Ishikawa (cell line): ENCODE measurements around the gene TMEM119.

Experiments
- CEBPB ChIP-seq: IDR thresholded peaks from 2 replicates; pipeline ENCODE4 v1.6.1; 2012
- CREB1 ChIP-seq: IDR thresholded peaks from 2 replicates; pipeline ENCODE4 v1.6.1; 2012; ENCODE audit warnings: low read depth
- EGR1 ChIP-seq: IDR thresholded peaks from 2 replicates; pipeline ENCODE4 v1.6.1; 2012
- EP300 ChIP-seq: IDR thresholded peaks from 2 replicates; pipeline ENCODE4 v1.6.1; 2012; ENCODE audit warnings: borderline replicate concordance
- FOXM1 ChIP-seq: IDR thresholded peaks from 2 replicates; pipeline ENCODE4 v1.6.1; 2012; ENCODE audit warnings: low read depth, borderline replicate concordance
- NFIC ChIP-seq: IDR thresholded peaks from 2 replicates; pipeline ENCODE4 v1.6.1; 2012
- RAD21 ChIP-seq: IDR thresholded peaks from 2 replicates; pipeline ENCODE4 v1.6.1; 2012; ENCODE audit warnings: low read depth
- TAF1 ChIP-seq: IDR thresholded peaks from 2 replicates; pipeline ENCODE4 v1.6.1; 2012; ENCODE audit warnings: low read depth, mild to moderate bottlenecking
- TCF12 ChIP-seq: IDR thresholded peaks from 2 replicates; pipeline ENCODE4 v1.6.1; 2012; ENCODE audit warnings: low read depth
- TEAD4 ChIP-seq: IDR thresholded peaks from 2 replicates; pipeline ENCODE4 v1.6.1; 2012
- YY1 ChIP-seq: IDR thresholded peaks from 2 replicates; pipeline ENCODE4 v1.6.1; 2012; ENCODE audit warnings: low read depth
- ZBTB7A ChIP-seq: IDR thresholded peaks from 2 replicates; pipeline ENCODE4 v1.6.1; 2012; ENCODE audit warnings: low read depth
- TF ChIP-seq, protein P1 (sequence below): IDR thresholded peaks from 2 replicates; pipeline ENCODE4 v1.6.1; 2012; ENCODE audit warnings: low read depth, mild to moderate bottlenecking
- TF ChIP-seq, protein P2 (sequence below): IDR thresholded peaks from 2 replicates; pipeline ENCODE4 v1.6.1; 2012
- TF ChIP-seq, protein P3 (sequence below): IDR thresholded peaks from 2 replicates; pipeline ENCODE4 v1.6.1; 2012

Gene TMEM119

GRCh38 chr12:108602976-108603704 is 5.3 kb upstream of the TMEM119 start:
- no peak for TF ChIP-seq CEBPB
- TF ChIP-seq, protein P1, sequence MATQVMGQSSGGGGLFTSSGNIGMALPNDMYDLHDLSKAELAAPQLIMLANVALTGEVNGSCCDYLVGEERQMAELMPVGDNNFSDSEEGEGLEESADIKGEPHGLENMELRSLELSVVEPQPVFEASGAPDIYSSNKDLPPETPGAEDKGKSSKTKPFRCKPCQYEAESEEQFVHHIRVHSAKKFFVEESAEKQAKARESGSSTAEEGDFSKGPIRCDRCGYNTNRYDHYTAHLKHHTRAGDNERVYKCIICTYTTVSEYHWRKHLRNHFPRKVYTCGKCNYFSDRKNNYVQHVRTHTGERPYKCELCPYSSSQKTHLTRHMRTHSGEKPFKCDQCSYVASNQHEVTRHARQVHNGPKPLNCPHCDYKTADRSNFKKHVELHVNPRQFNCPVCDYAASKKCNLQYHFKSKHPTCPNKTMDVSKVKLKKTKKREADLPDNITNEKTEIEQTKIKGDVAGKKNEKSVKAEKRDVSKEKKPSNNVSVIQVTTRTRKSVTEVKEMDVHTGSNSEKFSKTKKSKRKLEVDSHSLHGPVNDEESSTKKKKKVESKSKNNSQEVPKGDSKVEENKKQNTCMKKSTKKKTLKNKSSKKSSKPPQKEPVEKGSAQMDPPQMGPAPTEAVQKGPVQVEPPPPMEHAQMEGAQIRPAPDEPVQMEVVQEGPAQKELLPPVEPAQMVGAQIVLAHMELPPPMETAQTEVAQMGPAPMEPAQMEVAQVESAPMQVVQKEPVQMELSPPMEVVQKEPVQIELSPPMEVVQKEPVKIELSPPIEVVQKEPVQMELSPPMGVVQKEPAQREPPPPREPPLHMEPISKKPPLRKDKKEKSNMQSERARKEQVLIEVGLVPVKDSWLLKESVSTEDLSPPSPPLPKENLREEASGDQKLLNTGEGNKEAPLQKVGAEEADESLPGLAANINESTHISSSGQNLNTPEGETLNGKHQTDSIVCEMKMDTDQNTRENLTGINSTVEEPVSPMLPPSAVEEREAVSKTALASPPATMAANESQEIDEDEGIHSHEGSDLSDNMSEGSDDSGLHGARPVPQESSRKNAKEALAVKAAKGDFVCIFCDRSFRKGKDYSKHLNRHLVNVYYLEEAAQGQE = no peak
- no peak for TF ChIP-seq FOXM1

DNA sequence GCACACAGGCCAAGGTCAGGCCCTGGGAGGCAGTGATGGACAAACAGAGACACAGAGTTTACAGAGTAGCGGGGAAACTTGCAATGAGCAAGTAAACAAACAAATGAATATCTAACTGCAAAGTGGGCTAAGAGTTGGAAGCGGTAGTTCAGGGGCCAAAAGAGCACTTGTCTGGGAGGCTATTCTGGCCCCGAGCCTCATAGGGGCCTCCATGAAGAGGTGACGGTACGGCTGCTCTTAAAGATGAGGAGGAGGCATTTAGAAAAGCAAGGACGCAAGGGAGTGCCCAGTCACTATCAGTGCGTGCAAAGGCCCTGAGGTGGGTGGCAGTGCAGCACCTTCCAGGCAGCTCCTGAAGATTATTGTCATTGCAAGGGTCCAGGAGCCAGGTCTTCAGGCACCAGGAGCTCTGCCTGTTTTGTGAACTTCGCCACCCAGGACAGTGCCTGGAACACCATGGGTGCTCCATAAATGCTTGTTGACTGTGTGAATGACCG is 4.4 kb upstream of the TMEM119 start:
- TF ChIP-seq ZBTB7A = no peak
- no peak for TF ChIP-seq TAF1
- no peak for TF ChIP-seq NFIC
- no peak for TF ChIP-seq TEAD4
- TF ChIP-seq, protein P2, sequence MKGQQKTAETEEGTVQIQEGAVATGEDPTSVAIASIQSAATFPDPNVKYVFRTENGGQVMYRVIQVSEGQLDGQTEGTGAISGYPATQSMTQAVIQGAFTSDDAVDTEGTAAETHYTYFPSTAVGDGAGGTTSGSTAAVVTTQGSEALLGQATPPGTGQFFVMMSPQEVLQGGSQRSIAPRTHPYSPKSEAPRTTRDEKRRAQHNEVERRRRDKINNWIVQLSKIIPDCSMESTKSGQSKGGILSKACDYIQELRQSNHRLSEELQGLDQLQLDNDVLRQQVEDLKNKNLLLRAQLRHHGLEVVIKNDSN = no peak
- no peak for TF ChIP-seq RAD21
- no peak for TF ChIP-seq EGR1
- TF ChIP-seq, protein P1 = no peak
- TF ChIP-seq EP300 = no peak
- TF ChIP-seq CEBPB = no peak
- TF ChIP-seq, protein P3, sequence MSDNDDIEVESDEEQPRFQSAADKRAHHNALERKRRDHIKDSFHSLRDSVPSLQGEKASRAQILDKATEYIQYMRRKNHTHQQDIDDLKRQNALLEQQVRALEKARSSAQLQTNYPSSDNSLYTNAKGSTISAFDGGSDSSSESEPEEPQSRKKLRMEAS = no peak
- TF ChIP-seq FOXM1 = no peak
- no peak for TF ChIP-seq YY1
- no peak for TF ChIP-seq TCF12
- no peak for TF ChIP-seq CREB1

DNA sequence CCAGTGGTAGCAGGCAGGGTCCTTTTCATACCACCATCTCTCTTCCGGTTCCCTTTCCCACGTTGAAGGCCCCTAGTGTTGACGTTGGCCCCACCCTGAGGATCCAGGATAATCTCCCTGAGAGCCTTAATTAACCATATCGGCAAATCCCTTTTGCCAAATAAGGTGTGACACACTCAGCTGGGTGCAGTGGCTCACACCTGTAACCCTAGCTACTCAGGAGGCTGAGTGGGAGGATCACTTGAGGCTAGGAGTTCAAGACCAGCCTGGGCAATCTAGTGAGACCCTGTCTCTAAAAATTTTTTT is 2.8 kb upstream of the TMEM119 start:
- TF ChIP-seq NFIC (no peak), TEAD4 (no peak)
- TF ChIP-seq, protein P2 = no peak

DNA sequence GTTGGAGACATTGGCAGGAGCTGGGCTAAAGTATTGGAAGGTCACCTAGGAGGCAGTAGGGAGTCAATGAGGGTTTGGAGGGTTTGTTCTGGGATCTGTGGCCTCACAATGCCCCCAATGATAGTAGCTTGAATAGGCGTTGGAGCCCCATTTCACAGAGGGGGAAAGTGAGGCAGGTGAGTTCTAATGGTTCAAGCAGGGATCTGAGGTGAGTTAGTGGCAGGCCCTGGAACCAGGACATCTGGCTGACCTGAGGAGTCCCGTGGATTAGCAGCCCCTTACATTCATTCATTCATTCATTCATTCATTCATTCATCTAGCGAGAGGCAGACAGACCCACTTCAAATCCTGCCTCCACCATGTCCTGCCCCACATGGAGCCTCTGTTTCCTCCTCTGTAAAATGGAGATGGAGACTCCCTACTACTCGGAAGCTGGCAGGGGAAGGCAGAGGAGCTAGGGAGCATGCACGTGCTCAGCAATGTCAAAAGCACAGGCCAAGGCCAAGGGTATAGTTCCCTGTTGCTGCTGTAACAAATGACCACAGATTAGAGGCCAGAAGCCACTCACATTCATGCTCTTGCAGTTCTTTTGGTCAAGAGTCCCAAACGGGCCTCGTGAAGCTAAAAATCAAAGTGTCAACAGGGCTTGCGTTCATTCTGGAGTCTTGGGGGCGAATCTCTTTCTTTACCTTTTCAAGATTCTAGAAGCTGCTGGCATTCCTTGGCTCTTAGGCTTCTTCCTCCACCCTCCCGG is 2.2 kb upstream of the TMEM119 start:
- TF ChIP-seq YY1 (no peak), TEAD4 (no peak), TAF1 (no peak), EP300 (no peak), NFIC (no peak), FOXM1 (no peak), EGR1 (no peak), TCF12 (no peak), RAD21 (no peak), CREB1 (no peak), CEBPB (no peak), ZBTB7A (no peak)
- TF ChIP-seq, protein P1 = no peak
- TF ChIP-seq, protein P3 = no peak
- TF ChIP-seq, protein P2 = no peak
